Bronchus fibroblast of lung (primary cell): ENCODE data around the gene LGALS16. TPM values are rescaled to one million over a fixed set of nuclear protein-coding genes. Genes with fewer than 3 reads are reported as not detected.

Experiments
- total RNA-seq: library from RNA; depleted of rRNA; stranded (reverse); fragments of >200 nt; gene quantifications from 2 replicates; pipeline ENCODE4 v1.2.3, GENCODE V29; 2015

Gene LGALS16
- not detected in 2 replicates for total RNA-seq

GRCh38 chr19:39655613-39656012 lies at the start of gene LGALS16:
TSS of gene LGALS16 (plus strand) at chr19:39655913. CDS start at chr19:39655962, 49 bp downstream.

GRCh38 chr19:39704181-39705044 lies 48.7 kb downstream of the LGALS16 start, which contains the start of gene LGALS14:
TSS of gene LGALS14 (plus strand) at chr19:39704481. CDS start at chr19:39704529, 48 bp downstream.

Other genes with a start within 250 kb of the LGALS16 start
- gene ZFP36, start 249.1 kb upstream of the LGALS16 start, total RNA-seq: 35.8 and 38.3 TPM in 2 replicates
- 11.7 and 15.5 TPM in 2 replicates for gene PLEKHG2, start 243.2 kb upstream of the LGALS16 start, total RNA-seq
- 1,802 and 2,514 TPM in 2 replicates for gene RPS16, start 220.0 kb upstream of the LGALS16 start, total RNA-seq
- 57.0 and 63.8 TPM in 2 replicates for gene SUPT5H, start 210.3 kb upstream of the LGALS16 start, total RNA-seq
- gene TIMM50, start 175.1 kb upstream of the LGALS16 start, total RNA-seq: 134 and 139 TPM in 2 replicates
- gene DLL3, start 157.0 kb upstream of the LGALS16 start, total RNA-seq: 0.67 and 1.3 TPM in 2 replicates
- gene SELENOV, start 140.8 kb upstream of the LGALS16 start, total RNA-seq: not detected in 2 replicates
- gene EID2B, start 123.1 kb upstream of the LGALS16 start, total RNA-seq: 3.4 and 3.9 TPM in 2 replicates
- 13.1 and 13.4 TPM in 2 replicates for gene EID2, start 115.8 kb upstream of the LGALS16 start, total RNA-seq
- gene LGALS13, start 53.4 kb upstream of the LGALS16 start, total RNA-seq: not detected in 2 replicates
- not detected in 2 replicates for gene LGALS14, start 48.6 kb downstream of the LGALS16 start, total RNA-seq
- gene CLC, start 82.1 kb downstream of the LGALS16 start, total RNA-seq: not detected in 2 replicates
- not detected in 2 replicates for gene LEUTX, start 122.9 kb downstream of the LGALS16 start, total RNA-seq
- 11.1 and 11.4 TPM in 2 replicates for gene DYRK1B, start 178.2 kb downstream of the LGALS16 start, total RNA-seq
- gene FBL, start 190.5 kb downstream of the LGALS16 start, total RNA-seq: 198 and 238 TPM in 2 replicates